ENCODE measurements around the gene SPCS3.

SPCS3 gene

DNA sequence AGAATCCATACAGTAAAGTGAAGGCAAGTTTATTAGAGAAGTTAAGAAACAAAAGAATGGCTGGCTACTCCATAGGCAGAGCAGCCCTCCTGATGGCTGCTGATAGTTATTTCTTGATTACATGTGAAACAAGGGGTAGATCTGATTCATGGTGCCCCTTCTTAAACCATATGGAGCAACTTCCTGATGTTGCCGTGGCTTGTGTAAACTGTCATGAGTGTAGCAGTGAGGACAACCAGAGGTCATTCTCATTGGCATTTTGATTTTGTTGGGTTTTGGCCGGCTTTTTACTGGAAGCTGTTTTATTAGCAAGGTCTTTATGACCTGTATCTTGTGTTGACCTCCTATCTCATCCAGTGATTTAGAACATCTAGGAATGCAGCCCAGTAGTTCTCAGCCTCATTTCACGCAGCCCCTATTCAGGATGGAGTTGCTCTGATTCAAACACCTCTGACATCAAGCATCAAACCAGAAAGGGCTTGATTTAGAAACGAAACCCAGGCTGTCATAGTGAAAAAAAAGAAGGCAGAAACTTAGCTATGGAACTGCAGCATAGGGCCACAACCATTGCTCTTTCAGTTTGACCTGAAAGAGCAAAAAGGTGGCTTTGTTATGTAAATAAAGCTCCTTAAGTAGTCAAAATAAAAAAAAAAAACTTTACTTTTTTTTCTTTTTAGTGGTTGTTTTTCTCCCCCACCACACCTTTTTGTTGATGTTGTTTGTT is 37.8 kb downstream of the SPCS3 start:
- no peak overlapping the region for H3K4me3 ChIP-seq (ENCODE audit: control insufficient read depth, low read depth, low read length)
- DNase-seq (ENCODE audit: low read depth) = peak; percentile 51
- TF ChIP-seq, protein P1, sequence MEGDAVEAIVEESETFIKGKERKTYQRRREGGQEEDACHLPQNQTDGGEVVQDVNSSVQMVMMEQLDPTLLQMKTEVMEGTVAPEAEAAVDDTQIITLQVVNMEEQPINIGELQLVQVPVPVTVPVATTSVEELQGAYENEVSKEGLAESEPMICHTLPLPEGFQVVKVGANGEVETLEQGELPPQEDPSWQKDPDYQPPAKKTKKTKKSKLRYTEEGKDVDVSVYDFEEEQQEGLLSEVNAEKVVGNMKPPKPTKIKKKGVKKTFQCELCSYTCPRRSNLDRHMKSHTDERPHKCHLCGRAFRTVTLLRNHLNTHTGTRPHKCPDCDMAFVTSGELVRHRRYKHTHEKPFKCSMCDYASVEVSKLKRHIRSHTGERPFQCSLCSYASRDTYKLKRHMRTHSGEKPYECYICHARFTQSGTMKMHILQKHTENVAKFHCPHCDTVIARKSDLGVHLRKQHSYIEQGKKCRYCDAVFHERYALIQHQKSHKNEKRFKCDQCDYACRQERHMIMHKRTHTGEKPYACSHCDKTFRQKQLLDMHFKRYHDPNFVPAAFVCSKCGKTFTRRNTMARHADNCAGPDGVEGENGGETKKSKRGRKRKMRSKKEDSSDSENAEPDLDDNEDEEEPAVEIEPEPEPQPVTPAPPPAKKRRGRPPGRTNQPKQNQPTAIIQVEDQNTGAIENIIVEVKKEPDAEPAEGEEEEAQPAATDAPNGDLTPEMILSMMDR (conservative IDR thresholded peaks at IDR 0.05; ENCODE audit: control insufficient read depth, insufficient read depth, low read depth, low read length) = no peak

DNA sequence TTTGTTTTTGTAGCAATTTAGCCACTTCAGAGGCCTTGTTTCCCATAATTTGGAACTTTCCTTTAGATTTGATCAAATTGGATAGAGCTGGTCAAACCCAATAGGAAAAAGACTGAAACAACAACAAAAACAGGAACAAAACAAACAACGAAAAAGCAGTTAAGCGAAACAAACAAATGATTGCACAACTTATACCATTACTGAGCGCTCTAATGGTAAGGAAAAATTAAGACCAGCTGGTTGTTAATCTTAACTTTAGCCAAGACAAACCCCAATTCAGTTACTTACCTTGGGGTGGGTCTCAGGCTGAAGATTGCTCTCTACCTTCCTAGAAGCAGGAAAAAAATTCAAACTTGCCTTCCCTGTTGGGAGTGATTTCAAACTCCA is 38.3 kb downstream of the SPCS3 start:
- TF ChIP-seq, protein P1 (conservative IDR thresholded peaks at IDR 0.05; ENCODE audit: control insufficient read depth, insufficient read depth, low read depth, low read length) = no peak
- DNase-seq (ENCODE audit: low read depth) = no peak
- H3K4me3 ChIP-seq (ENCODE audit: control insufficient read depth, low read depth, low read length) = no peak overlapping the region

DNA sequence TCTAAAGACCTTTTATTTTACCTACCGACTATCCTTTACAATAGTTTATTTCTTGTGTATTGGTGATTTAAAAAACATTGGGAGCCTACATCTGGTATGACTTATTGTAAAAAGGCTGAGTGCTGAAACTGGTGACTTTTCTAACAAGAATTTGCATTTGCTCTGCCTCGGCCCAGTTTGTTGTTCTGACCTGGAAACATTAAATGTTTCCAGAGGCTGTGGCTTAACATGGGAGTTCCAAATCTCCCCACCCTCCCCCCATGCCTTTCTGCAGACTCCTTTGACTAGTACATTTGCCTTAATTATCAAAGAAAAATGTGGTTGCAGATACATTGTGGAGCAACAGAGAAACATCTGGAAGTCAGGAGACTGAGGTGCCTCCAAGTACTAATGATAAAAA is 39.8 kb downstream of the SPCS3 start:
- TF ChIP-seq, protein P1 (conservative IDR thresholded peaks at IDR 0.05; ENCODE audit: control insufficient read depth, insufficient read depth, low read depth, low read length) = no peak
- H3K4me3 ChIP-seq (ENCODE audit: control insufficient read depth, low read depth, low read length) = no peak overlapping the region

DNA sequence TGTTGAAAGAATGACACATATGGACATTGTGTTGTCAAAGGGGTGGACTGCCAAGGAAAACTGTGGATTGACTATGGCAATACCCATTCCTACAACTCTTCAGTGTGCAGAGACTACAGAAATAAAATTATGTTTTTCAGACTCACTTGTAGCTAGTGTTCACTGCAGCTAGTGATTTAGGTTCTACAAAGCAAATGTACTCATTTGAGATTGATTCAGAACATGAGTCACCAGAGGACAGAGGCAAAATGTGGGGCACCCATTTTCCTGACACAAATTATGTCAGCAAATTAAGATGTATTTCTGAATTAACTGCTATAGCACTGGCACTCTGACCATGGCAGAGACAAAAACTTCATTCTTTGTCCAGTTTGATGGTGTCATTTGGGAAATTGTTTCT is 40.7 kb downstream of the SPCS3 start:
- TF ChIP-seq, protein P1 (conservative IDR thresholded peaks at IDR 0.05; ENCODE audit: control insufficient read depth, insufficient read depth, low read depth, low read length) = no peak
- no peak overlapping the region for H3K4me3 ChIP-seq (ENCODE audit: control insufficient read depth, low read depth, low read length)
- DNase-seq (ENCODE audit: low read depth) = peak; percentile 65

More for the DNA sequence above, 39.8 kb downstream of the SPCS3 start:
- DNase-seq (ENCODE audit: low read depth) = peak; percentile 94

DNA sequence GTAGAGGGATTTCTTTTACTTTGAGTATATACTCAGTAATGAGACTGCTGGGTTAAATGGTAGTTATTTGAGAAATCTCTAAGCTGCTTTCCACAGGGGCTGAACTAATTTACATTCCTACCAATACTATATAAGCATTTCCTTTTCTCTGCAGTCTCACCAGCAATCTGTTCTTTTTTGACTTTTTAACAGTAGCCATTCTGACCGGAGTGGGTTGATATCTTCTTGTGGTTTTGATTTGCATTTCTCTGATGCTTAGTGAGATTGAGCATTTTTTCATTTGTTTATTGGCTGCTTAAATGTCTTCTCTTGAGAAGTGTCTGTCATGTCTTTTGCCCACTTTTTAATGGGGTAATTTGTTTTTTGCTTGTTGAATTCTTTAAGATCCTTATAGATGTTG is 43.3 kb downstream of the SPCS3 start:
- no peak overlapping the region for H3K4me3 ChIP-seq (ENCODE audit: control insufficient read depth, low read depth, low read length)
- no peak for DNase-seq (ENCODE audit: low read depth)
- TF ChIP-seq, protein P1 (conservative IDR thresholded peaks at IDR 0.05; ENCODE audit: control insufficient read depth, insufficient read depth, low read depth, low read length) = no peak

DNA sequence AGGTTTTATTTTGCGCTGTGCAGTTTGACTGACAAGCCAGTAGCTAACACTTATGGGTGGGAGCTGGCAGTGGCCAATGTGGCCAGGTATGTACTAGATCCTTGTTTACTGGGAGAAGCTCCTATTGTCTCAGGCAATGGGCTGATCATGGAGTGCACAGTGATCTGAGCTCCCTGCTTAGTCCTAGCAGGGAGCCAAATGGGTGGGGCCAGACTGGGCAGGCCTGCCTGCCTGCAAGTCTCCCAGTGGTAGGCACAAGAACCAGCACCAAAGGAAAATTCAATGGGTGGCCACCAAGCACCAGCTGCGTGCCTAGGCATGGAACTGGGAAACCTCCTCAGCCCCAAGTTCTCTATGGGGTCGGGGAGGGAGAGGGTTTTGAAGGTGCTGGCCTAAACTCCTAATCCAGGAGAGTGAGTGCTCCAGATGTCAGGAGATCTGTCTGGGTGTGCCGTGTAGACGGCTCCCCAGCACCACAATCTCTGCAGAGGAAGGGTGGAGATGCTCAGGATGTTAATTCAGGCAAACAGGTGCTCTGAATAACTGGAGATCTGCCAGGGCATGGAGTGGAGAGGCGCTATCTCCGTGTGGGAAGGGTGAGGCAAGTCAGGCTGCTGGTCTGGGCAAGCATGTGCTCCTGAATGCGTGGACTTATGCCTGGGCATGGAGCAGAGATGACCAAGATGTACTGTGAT is 48.2 kb downstream of the SPCS3 start:
- DNase-seq (ENCODE audit: low read depth) = no peak
- H3K4me3 ChIP-seq (ENCODE audit: control insufficient read depth, low read depth, low read length) = no peak overlapping the region
- TF ChIP-seq, protein P1 (conservative IDR thresholded peaks at IDR 0.05; ENCODE audit: control insufficient read depth, insufficient read depth, low read depth, low read length) = no peak

All from fibroblast of mammary gland (primary cell).